ENCODE data around the gene CDKN2AIPNL.

DNA sequence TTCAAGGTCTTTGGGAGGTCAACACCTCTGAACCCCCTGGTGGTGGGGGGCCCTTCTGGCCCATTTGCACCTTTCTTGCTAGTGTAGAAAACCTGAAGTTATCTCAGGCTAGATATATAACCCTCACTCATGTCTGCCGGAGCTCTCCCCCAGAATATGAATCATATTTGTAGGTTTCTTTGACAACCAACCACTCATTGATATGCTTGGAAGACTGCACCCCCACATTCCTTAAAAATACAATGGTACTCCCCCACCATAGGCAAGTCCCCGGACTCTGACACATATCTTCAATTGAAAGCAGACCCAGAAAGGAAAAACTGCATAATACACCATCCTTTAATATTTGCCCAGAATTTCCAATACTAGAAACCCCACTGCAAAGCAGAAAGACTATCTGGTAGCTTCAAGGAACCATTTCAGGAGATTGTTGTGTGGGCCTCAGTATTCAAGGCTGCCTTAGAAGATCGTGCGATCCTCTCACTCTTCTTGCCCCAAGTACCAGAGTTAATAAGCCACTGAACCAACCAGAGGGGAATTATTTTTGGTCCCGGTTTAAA, 41.3 kb downstream of the CDKN2AIPNL start:
- TF ChIP-seq POLR2A (IDR thresholded peaks at IDR 0.05; ENCODE audit: borderline replicate concordance, extremely low read depth, insufficient read depth, insufficient read length): no peak
- TF ChIP-seq, protein P1, sequence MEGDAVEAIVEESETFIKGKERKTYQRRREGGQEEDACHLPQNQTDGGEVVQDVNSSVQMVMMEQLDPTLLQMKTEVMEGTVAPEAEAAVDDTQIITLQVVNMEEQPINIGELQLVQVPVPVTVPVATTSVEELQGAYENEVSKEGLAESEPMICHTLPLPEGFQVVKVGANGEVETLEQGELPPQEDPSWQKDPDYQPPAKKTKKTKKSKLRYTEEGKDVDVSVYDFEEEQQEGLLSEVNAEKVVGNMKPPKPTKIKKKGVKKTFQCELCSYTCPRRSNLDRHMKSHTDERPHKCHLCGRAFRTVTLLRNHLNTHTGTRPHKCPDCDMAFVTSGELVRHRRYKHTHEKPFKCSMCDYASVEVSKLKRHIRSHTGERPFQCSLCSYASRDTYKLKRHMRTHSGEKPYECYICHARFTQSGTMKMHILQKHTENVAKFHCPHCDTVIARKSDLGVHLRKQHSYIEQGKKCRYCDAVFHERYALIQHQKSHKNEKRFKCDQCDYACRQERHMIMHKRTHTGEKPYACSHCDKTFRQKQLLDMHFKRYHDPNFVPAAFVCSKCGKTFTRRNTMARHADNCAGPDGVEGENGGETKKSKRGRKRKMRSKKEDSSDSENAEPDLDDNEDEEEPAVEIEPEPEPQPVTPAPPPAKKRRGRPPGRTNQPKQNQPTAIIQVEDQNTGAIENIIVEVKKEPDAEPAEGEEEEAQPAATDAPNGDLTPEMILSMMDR (IDR thresholded peaks at IDR 0.05 in 2 of 3, conservative IDR thresholded peaks at IDR 0.05 in 1 of 3; ENCODE audit: borderline replicate concordance in 1 of 3, insufficient read depth in 1 of 3, low read depth in 2 of 3, low read length in 2 of 3): no peak
- no peak for TF ChIP-seq EGR1 (IDR thresholded peaks at IDR 0.05; ENCODE audit: low read depth)
- TF ChIP-seq CEBPB (IDR thresholded peaks at IDR 0.05; ENCODE audit: low read depth): no peak
- no peak for TF ChIP-seq TCF7L2 (IDR thresholded peaks at IDR 0.05; ENCODE audit: borderline replicate concordance, extremely low read depth, insufficient read depth, insufficient read length)
- TF ChIP-seq ZNF274 (IDR thresholded peaks at IDR 0.05; ENCODE audit: low read depth, low read length): no peak
- no peak for TF ChIP-seq EZH2phosphoT487 (IDR thresholded peaks at IDR 0.05; ENCODE audit: borderline replicate concordance)
- no peak for TF ChIP-seq POLR2AphosphoS5 (IDR thresholded peaks at IDR 0.05; ENCODE audit: low read depth, low read length)
- TF ChIP-seq, protein P2, sequence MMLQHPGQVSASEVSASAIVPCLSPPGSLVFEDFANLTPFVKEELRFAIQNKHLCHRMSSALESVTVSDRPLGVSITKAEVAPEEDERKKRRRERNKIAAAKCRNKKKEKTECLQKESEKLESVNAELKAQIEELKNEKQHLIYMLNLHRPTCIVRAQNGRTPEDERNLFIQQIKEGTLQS (IDR thresholded peaks at IDR 0.05): no peak
- no peak for TF ChIP-seq EZH2 (IDR thresholded peaks at IDR 0.05)
- TF ChIP-seq, protein P3, sequence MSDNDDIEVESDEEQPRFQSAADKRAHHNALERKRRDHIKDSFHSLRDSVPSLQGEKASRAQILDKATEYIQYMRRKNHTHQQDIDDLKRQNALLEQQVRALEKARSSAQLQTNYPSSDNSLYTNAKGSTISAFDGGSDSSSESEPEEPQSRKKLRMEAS (IDR thresholded peaks at IDR 0.05): no peak
- TF ChIP-seq ZFX (IDR thresholded peaks at IDR 0.05): no peak
- TF ChIP-seq ELF1 (IDR thresholded peaks at IDR 0.05; ENCODE audit: borderline replicate concordance, low read depth): no peak
- TF ChIP-seq, protein P4, sequence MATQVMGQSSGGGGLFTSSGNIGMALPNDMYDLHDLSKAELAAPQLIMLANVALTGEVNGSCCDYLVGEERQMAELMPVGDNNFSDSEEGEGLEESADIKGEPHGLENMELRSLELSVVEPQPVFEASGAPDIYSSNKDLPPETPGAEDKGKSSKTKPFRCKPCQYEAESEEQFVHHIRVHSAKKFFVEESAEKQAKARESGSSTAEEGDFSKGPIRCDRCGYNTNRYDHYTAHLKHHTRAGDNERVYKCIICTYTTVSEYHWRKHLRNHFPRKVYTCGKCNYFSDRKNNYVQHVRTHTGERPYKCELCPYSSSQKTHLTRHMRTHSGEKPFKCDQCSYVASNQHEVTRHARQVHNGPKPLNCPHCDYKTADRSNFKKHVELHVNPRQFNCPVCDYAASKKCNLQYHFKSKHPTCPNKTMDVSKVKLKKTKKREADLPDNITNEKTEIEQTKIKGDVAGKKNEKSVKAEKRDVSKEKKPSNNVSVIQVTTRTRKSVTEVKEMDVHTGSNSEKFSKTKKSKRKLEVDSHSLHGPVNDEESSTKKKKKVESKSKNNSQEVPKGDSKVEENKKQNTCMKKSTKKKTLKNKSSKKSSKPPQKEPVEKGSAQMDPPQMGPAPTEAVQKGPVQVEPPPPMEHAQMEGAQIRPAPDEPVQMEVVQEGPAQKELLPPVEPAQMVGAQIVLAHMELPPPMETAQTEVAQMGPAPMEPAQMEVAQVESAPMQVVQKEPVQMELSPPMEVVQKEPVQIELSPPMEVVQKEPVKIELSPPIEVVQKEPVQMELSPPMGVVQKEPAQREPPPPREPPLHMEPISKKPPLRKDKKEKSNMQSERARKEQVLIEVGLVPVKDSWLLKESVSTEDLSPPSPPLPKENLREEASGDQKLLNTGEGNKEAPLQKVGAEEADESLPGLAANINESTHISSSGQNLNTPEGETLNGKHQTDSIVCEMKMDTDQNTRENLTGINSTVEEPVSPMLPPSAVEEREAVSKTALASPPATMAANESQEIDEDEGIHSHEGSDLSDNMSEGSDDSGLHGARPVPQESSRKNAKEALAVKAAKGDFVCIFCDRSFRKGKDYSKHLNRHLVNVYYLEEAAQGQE (IDR thresholded peaks at IDR 0.05; ENCODE audit: low read depth): no peak
